GM23338 (cell line): Measurements from ENCODE around the gene USP36.
"Not testable (repeated sequence)": the region's sequence is repeated elsewhere in the genome, so short reads cannot be mapped to it uniquely, and the experiment has no call there.

ENCODE experiments used
- CREB1 ChIP-seq: fragments of 250-450 bp; sonication (Bioruptor Pico); IDR thresholded peaks from 2 replicates; pipeline ENCODE4 v1.5.0; 2020; ENCODE audit warnings: low read depth, mild to moderate bottlenecking, moderate library complexity
- CTCF ChIP-seq, 2 experiments: fragments of 200-600 bp in 1 of 2; sonication (generic) in 1 of 2; conservative IDR thresholded peaks; 2 replicates each; pipeline versions ENCODE4 v1.5.1 to v1.6.1; 2016 to 2017; ENCODE audit warnings: antibody characterized with exemption in 2 of 2, low read depth in 2 of 2, mild to moderate bottlenecking in 2 of 2, moderate library complexity in 1 of 2
- POLR2AphosphoS5 ChIP-seq: IDR thresholded peaks from 2 replicates; pipeline ENCODE4 v1.6.1; 2016; ENCODE audit warnings: antibody characterized with exemption, low read depth
- REST ChIP-seq: IDR thresholded peaks from one replicate; pipeline ENCODE4 v1.6.1; 2018; ENCODE audit warnings: antibody characterized with exemption; ENCODE audit not compliant: unreplicated experiment
- ZNF331 ChIP-seq: fragments of 250-450 bp; sonication (Bioruptor Pico); IDR thresholded peaks from 2 replicates; pipeline ENCODE4 v1.5.0; 2020; ENCODE audit warnings: low read depth, mild to moderate bottlenecking, moderate library complexity

GRCh38 chr17:78751000-78751399 lies 89.6 kb downstream of the USP36 start:
- TF ChIP-seq POLR2AphosphoS5; CTCF (conservative IDR thresholded peaks at IDR 0.05; ENCODE audit: low read depth in 2 of 2); CREB1; REST; ZNF331 (CRISPR knock-in tag): not testable (repeated sequence)
